ENCODE measurements around the gene GTF2IRD1. TPM values are rescaled to one million over a fixed set of nuclear protein-coding genes. Genes with fewer than 3 reads are reported as not detected.

Gene GTF2IRD1
- total RNA-seq, 1 donor from 2014 or later = 7.5 TPM

- intact Hi-C loops (cut with DNase I) = no loop called here
- H3K27ac ChIP-seq = no peak overlapping the region
These were observed 59.1 kb downstream of the GTF2IRD1 start for GRCh38 chr7:74512762-74513161.

GRCh38 chr7:74514131-74514591 is 60.5 kb downstream of the GTF2IRD1 start:
- H3K27me3 ChIP-seq = no peaks in the 10 kb centered on the region
- H3K9me3 ChIP-seq = no peaks in the 10 kb centered on the region
- no peak for TF ChIP-seq CTCF (IDR thresholded peaks at IDR 0.05)
- no peak overlapping the region for H3K27ac ChIP-seq
- no peaks in the 10 kb centered on the region for H3K4me1 ChIP-seq
- intact Hi-C loops (cut with DNase I) = no loop called here
- DNase-seq (ENCODE audit: low spot score in 2 of 2) = no peak
- no peak overlapping the region for H3K4me3 ChIP-seq
- peaks cover 12 to 17% of the 10 kb centered on the region in 2 donors for H3K36me3 ChIP-seq

More at GRCh38 chr7:74512762-74513161, 59.1 kb downstream of the GTF2IRD1 start:
- peaks cover 12 to 15% of the 10 kb centered on the region in 2 donors for H3K36me3 ChIP-seq
- H3K4me1 ChIP-seq = no peaks in the 10 kb centered on the region
- H3K4me3 ChIP-seq = no peak overlapping the region
- no peaks in the 10 kb centered on the region for H3K27me3 ChIP-seq
- no peak for DNase-seq (ENCODE audit: low spot score in 2 of 2)
- no peaks in the 10 kb centered on the region for H3K9me3 ChIP-seq
- TF ChIP-seq CTCF (IDR thresholded peaks at IDR 0.05) = no peak

- no peak for DNase-seq (ENCODE audit: low spot score in 2 of 2)
- no peak for TF ChIP-seq CTCF (IDR thresholded peaks at IDR 0.05)
- Histone ChIP-seq H3K36me3 (peaks cover 17 to 20% of the 10 kb centered on the region in 2 donors), H3K9me3 (no peaks in the 10 kb centered on the region), H3K27me3 (no peaks in the 10 kb centered on the region), H3K4me3 (no peak overlapping the region), H3K27ac (no peak overlapping the region), H3K4me1 (no peaks in the 10 kb centered on the region)
- intact Hi-C loops (cut with DNase I) = no loop called here
These were observed 61.6 kb downstream of the GTF2IRD1 start for GRCh38 chr7:74515276-74515675.

- no peaks in the 10 kb centered on the region for H3K4me1 ChIP-seq
- no peak for DNase-seq (ENCODE audit: low spot score in 2 of 2)
- H3K27ac ChIP-seq = no peak overlapping the region
- no peaks in the 10 kb centered on the region for H3K27me3 ChIP-seq
- no peak for TF ChIP-seq CTCF (IDR thresholded peaks at IDR 0.05)
- no peak overlapping the region for H3K4me3 ChIP-seq
- H3K9me3 ChIP-seq = no peaks in the 10 kb centered on the region
- intact Hi-C loops (cut with DNase I) = no loop called here
- H3K36me3 ChIP-seq = peaks cover 17 to 23% of the 10 kb centered on the region in 2 donors
These were observed 62.5 kb downstream of the GTF2IRD1 start for GRCh38 chr7:74516214-74516613.

GRCh38 chr7:74518041-74518440 is 64.3 kb downstream of the GTF2IRD1 start:
- H3K27ac ChIP-seq = no peak overlapping the region

More at GRCh38 chr7:74518041-74518440, 64.3 kb downstream of the GTF2IRD1 start:
- no peak for TF ChIP-seq CTCF (IDR thresholded peaks at IDR 0.05)
- intact Hi-C loops (cut with DNase I) = no loop called here
- DNase-seq (ENCODE audit: low spot score in 2 of 2) = no peak
- Histone ChIP-seq H3K4me1 (no peaks in the 10 kb centered on the region), H3K4me3 (no peak overlapping the region), H3K36me3 (peaks cover 14 to 35% of the 10 kb centered on the region in 2 donors), H3K27me3 (no peaks in the 10 kb centered on the region), H3K9me3 (no peaks in the 10 kb centered on the region)
